Activated gamma-delta T cell (primary cell): Measurements from ENCODE around the gene PSPC1.

Source experiments
- DNase-seq: peaks from one replicate; lab custom pipeline; 2025; lab: John Stamatoyannopoulos, UW

Gene PSPC1

DNA sequence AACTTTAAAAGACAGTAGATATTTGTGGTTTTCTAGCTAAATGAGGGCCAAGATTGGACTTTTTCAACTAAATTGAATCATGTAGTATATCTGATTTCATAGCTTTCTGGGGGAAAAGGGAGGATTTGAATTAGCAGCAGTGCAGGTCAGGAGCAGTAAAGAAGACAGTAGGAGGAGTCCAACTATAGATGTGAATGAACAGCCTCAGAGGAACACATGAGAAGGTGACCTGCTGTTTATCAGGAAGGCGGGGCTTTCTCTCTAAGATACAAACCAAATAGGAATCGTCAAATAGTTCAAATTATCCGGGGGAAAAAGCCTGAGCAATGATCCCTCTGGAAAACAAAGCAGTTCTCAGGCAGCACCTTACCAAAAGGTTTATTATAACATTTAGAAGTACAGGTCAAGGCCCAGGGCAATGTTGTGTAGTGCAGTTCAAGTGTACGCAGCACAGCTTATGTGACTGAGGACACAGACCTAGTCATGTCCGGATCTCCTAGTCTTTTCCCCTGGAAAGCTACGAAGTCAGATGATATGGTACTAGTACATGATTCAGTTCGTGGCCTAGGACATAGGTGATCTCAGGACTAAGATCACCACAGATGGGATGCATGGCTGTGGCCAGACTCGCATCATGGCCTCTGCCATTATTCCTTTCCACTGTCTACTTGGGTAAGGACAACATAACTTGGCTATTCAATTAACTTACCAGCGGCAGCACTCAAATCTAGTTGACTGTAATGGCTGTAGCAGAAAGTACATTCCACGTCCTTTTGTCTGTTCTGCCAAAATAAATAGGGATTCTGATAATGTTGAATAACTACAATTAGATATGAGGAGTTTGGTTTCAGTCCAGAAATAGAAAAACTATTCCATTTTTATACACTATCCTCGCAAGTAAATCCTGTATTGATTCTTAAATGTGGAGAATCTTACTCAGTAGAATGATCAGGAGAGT is 109.0 kb downstream of the PSPC1 start:
- DNase-seq: no peak

DNA sequence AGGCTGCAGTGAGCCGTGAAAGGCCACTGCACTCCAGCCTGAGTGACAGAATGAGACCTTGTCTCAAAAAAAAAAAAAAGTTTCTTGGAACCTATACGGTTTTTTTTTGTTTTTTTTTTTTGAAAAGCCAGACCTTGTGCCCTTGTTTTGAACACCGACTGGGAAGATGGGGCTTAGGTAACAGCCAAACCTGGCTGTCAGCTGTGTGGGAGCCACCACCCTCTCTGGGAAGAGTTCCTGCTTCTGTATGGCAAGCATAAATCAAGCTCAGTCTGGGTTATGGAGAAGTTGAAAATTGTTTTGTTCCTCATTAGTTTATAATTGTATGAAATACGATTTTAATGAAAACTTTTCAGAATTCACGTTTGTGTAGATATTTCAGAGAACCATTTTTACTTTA is 109.8 kb downstream of the PSPC1 start:
- DNase-seq: no peak

DNA sequence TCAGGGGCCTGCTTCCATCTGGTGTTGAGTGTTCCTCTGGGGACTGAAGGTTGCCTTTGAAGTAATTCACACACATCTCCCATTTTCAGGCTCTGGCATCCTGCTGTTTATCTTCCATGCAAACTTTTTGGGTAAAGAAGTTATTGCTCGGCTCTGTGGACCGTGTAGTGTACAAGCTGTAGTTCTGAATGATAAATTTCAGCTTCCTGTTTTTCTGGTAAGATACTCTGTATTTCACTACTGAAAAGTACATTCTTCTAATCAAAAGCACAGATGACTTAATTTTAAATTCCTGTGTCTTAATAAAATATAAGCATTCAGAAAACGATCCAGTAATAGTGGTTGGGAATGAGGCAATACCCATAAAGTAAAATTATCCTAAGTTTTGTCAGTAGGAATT is 112.6 kb downstream of the PSPC1 start:
- no peak for DNase-seq

DNA sequence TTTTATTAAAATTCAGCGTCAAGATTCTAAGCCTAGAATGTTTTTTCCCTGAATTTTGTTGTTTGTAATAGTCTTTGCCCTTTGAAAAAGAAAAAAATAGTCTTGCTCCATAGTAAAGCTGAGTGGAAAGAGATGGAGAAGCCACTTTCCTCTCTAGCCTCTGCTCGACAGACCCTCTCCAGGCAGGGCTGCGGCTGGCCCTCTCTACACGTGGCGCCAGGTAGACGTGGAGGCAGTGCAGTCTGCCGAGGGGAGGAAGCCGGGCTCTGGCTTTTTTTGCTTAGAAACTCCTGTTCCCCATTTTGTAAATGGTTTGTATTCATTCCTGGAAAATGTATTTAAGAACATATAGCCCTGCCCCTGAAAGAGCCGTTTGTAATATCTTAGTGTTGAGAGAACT is 114.0 kb downstream of the PSPC1 start:
- DNase-seq: no peak

DNA sequence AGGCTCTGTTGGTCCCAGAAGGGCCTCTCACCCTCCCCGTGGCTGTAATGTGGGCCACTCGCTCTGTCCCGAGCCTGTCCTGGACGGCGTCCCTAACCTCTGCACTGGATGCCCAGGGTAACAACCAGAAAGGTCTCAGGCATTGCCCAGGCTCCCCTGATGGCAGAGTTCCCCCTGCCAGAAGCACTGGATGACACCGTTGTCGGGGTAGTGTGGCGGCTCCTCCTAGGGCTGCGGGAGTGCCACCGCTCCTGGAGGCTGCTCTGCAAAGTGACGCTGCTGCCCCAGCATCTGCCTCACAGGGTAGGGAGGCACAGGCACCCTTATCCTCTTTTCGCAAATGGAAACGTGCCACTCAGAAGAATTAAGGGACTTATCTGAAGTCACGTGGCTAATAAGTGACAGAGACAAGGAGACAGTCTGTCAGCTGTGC is 117.3 kb downstream of the PSPC1 start:
- DNase-seq: no peak

DNA sequence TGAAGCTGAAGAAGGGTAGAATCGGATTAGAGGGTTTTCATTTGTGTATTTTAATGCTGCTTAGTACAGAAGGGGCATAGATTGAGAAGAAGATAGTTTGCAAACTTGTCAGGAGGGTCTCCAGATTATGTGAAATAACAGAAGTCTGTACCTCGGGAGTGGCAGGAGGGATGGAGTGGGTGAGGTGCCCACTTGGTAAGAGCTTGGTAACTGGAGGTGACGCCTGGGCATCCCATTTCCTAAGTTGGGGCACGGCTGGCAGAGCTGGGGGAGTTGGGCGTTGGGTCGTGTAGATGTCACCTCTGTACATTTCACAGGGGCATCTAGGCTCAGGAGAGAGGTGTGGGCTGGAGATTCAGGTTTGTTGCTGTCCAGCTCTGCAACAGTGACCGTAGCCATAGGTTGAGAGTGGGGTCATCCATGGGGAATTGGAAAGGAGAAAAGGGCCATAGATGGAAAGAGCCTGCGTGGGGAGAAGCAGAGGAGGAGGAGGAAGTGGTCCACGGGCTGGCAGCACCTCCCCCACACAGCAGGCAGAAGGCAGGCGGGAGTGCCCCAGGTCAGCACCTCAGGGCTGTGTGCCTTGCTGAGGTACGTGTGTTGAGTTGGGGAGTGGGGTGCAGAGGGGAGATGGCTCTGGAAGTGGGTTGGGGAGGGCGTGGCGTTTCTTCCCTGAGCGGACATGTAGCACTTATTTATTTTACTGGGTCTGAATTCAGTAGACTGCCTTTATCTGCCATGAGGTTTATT is 118.1 kb downstream of the PSPC1 start:
- DNase-seq: no peak

DNA sequence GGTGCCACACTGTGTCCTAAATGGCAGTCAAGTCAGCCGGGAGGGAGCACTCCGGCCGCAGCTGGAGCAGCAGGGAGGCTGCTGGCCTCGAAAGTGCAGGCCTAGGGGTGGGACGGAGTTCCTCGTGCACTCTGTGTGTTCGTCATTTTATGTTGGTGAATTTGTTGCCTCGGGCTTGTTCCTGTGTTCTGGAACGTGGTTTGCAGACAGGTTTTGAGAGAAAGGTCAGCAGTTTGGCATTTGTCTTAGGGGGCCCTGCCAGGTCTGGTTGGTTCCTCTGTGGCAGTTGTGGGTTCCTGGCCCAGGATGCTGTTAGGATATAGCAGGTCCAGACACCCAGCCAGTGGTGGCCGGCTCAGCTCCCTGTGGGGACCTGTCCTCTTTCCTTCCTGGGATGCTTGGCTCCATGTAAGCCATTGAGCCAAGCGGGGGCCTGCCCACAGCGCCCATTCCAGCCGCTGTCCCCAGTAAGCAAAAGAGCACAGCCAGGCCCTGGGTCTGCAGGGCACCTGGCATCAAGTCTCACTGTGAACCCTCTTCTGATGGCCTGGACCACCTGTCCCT is 119.2 kb downstream of the PSPC1 start:
- DNase-seq: no peak

DNA sequence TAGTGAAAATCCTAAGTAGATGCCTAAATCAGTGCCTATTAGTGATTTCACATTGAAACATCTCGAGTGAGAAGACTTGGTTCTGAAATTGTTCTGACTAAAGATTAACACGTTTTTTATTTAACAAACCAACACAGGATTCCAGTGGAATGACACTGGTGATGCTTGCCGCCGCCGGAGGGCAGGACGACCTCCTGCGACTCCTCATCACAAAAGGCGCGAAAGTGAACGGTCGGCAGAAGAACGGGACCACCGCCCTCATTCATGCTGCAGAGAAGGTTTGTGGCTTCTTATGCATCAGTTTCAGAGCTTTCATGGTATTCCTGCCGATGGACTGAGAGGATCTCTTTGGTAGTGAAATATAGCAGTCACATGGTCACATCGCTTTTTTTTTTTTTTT is 121.2 kb downstream of the PSPC1 start:
- DNase-seq: no peak

DNA sequence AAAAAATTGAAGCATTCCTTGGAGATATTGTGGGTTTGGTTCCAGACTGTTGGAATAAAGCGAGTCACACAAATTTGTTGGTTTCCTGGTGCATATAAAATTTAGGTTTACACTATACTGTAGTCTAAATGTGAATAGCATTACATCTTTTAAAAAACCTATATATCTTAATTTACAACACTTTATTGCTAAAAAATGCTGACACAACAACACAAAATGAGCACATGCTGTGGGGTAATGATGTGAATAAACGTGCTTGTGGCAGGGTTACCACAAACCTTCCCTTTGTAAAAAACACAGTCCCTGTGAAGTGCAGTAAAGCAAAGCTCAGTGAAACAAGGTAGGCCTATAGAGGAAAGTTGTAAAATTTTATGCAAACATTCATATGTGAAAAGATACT is 121.6 kb downstream of the PSPC1 start:
- no peak for DNase-seq

DNA sequence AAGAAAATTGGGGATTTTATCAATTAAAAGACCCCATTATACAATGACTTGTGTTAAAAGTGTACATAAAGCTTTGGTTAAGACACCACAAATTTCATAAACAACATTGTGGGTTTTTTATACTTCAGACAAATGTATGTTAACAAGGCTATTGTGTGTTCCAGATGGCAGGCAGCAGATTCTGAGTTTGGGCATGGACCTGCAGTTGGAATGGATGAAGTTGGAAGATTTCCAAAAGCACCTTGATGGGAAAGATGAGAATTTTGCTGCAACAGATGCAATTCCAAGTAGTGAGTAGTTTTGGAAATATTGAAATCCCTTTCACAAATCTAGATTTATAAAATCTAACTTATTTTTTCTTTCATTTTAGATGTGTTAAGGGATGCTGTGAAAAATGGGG is 123.9 kb downstream of the PSPC1 start:
- no peak for DNase-seq

DNA sequence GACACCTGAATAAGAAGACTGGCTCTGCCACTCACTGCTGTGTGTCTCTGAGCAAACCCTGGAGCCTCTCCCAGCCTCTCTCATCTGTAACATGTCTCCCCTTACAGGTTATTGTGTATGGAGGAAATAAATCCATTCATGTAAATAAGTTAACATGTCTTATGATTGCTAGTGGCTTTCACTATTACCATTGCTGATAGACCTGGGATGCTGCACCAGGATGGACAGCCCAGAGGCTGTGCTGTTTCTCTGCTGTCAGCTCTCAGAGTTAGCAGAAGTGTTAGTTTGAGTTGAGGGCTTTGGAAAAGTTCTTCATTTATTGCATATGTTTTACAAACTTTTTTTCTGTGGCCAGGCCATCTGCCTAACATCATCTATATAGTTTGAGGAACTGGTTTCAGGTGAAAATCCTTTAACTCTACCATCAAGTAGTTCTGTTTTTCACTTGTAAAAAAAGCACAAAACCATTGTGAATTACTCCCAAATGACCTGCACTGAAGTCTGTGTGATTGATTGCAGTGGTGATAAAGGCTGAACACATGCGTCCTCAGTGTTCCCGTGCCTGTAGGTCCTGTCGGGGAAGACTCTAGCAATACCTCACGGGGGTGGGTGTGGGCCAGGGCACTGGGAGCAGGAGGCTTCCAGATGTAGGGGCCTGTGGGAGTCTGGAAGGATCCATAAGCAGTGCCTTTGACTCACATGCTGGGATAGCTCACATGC is 124.7 kb downstream of the PSPC1 start:
- DNase-seq: no peak
